ENCODE data around the gene CCDC74A.
"Not testable (repeated sequence)": the region's sequence is repeated elsewhere in the genome, so short reads cannot be mapped to it uniquely, and the experiment has no call there.

The CCDC74A gene

DNA sequence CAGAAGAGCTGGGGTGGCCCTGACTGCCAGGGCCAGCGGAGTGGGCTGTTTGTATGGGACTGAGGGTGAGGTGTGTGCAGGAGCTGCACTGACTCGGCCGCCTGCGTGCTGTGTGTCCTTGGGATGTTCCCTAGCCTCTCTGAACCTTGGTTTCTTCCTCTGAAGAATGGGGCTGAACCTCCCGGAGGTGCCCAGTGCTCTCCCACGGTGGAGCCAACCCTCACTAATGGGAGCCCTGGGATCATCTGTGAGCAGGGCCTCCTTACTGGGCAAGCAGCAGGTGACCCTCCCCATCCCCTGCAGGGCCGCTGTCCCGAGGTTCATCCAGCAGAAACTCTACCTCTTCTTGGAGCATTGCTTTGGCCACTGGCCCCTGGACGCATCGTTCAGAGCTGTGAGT lies 11.7 kb upstream of the CCDC74A start:
- Histone ChIP-seq H3K27me3 (ENCODE audit: control insufficient read depth, low read length) (no peaks in the 10 kb centered on the region), H3K4me3 (ENCODE audit: low read length) (no peak overlapping the region), H3K9me2 (replicated peaks; ENCODE audit: control insufficient read depth, low read length) (no peaks in the 10 kb centered on the region), H3K4me2 (ENCODE audit: low read length) (no peak overlapping the region), H3K79me2 (ENCODE audit: control insufficient read depth, low read length) (no peaks in the 10 kb centered on the region), H4K20me1 (ENCODE audit: control insufficient read depth, insufficient read depth, low read depth, low read length) (no peaks in the 10 kb centered on the region), H3K36me3 (ENCODE audit: control insufficient read depth, low read length) (peaks cover 34% of the 10 kb centered on the region; the same call in 1 of the 2 replicates), H3K9me3 (ENCODE audit: control insufficient read depth, insufficient read depth, low read length) (no peaks in the 10 kb centered on the region), H3F3A (ENCODE audit: control insufficient read depth, insufficient read depth) (no peaks in the 10 kb centered on the region), H3K4me1 (ENCODE audit: control insufficient read depth, low read length) (peaks cover 7% of the 10 kb centered on the region), H3K27ac (ENCODE audit: low read depth, low read length) (no peak overlapping the region)
- TF ChIP-seq CTCF (IDR thresholded peaks at IDR 0.05; ENCODE audit: low read depth, low read length, poor library complexity, severe bottlenecking), result no peak
- TF ChIP-seq EZH2phosphoT487 (IDR thresholded peaks at IDR 0.05; ENCODE audit: borderline replicate concordance, low read length), result no peak

DNA sequence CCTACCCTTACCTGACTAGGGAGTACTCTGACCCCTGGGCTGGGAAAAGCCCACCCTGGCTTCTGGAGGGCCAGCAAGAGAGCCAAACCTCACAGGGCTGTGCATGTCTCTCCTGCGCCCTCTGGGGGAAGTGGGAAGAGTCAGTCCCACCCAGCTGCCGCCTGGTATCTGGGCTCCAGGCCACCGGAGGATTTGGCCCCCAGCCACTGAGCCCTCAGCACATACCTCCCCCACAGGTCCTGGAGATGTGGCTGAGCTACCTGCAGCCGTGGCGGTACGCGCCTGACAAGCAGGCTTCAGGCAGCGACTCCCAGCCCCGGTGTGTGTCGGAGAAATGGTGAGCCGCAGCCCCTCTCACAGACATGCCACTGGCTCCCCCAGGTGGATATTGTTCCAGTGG lies 11.1 kb upstream of the CCDC74A start:
- H3K9me2 ChIP-seq (replicated peaks; ENCODE audit: control insufficient read depth, low read length); H3K4me2 ChIP-seq (ENCODE audit: low read length); H3K27me3 ChIP-seq (ENCODE audit: control insufficient read depth, low read length); H4K20me1 ChIP-seq (ENCODE audit: control insufficient read depth, insufficient read depth, low read depth, low read length); H3F3A ChIP-seq (ENCODE audit: control insufficient read depth, insufficient read depth); H3K79me2 ChIP-seq (ENCODE audit: control insufficient read depth, low read length); H3K4me3 ChIP-seq (ENCODE audit: low read length); H3K27ac ChIP-seq (ENCODE audit: low read depth, low read length); H3K9me3 ChIP-seq (ENCODE audit: control insufficient read depth, insufficient read depth, low read length); H3K4me1 ChIP-seq (ENCODE audit: control insufficient read depth, low read length): not testable (repeated sequence)
- peak; percentile 40 for TF ChIP-seq CTCF (IDR thresholded peaks at IDR 0.05; ENCODE audit: low read depth, low read length, poor library complexity, severe bottlenecking)
- H3K36me3 ChIP-seq (ENCODE audit: control insufficient read depth, low read length), result peaks cover 36% of the 10 kb centered on the region

- Histone ChIP-seq H3K27me3 (ENCODE audit: control insufficient read depth, low read length) (no peaks in the 10 kb centered on the region), H3K27ac (ENCODE audit: low read depth, low read length) (no peak overlapping the region), H3K4me2 (ENCODE audit: low read length) (no peak overlapping the region), H3K79me2 (ENCODE audit: control insufficient read depth, low read length) (no peaks in the 10 kb centered on the region), H3K9me3 (ENCODE audit: control insufficient read depth, insufficient read depth, low read length) (no peaks in the 10 kb centered on the region), H3F3A (ENCODE audit: control insufficient read depth, insufficient read depth) (no peaks in the 10 kb centered on the region), H3K9me2 (replicated peaks; ENCODE audit: control insufficient read depth, low read length) (no peaks in the 10 kb centered on the region), H3K4me1 (ENCODE audit: control insufficient read depth, low read length) (peaks cover 7% of the 10 kb centered on the region), H3K4me3 (ENCODE audit: low read length) (no peak overlapping the region), H4K20me1 (ENCODE audit: control insufficient read depth, insufficient read depth, low read depth, low read length) (no peaks in the 10 kb centered on the region), H3K36me3 (ENCODE audit: control insufficient read depth, low read length) (peaks cover 39% of the 10 kb centered on the region)
- TF ChIP-seq CTCF (IDR thresholded peaks at IDR 0.05; ENCODE audit: low read depth, low read length, poor library complexity, severe bottlenecking) (no peak), EZH2phosphoT487 (IDR thresholded peaks at IDR 0.05; ENCODE audit: borderline replicate concordance, low read length) (no peak)
Observed at GRCh38 chr2:131517106-131517831, 10.4 kb upstream of the CCDC74A start.

- not testable (repeated sequence) for H3F3A ChIP-seq (ENCODE audit: control insufficient read depth, insufficient read depth); H3K9me3 ChIP-seq (ENCODE audit: control insufficient read depth, insufficient read depth, low read length); H3K79me2 ChIP-seq (ENCODE audit: control insufficient read depth, low read length); H3K4me1 ChIP-seq (ENCODE audit: control insufficient read depth, low read length); H3K27me3 ChIP-seq (ENCODE audit: control insufficient read depth, low read length); H4K20me1 ChIP-seq (ENCODE audit: control insufficient read depth, insufficient read depth, low read depth, low read length); H3K4me2 ChIP-seq (ENCODE audit: low read length); H3K27ac ChIP-seq (ENCODE audit: low read depth, low read length); H3K4me3 ChIP-seq (ENCODE audit: low read length); H3K9me2 ChIP-seq (replicated peaks; ENCODE audit: control insufficient read depth, low read length)
- H3K36me3 ChIP-seq (ENCODE audit: control insufficient read depth, low read length), result peaks cover 34% of the 10 kb centered on the region
Observed at GRCh38 chr2:131517856-131518255, 9.8 kb upstream of the CCDC74A start.

GRCh38 chr2:131518531-131518930 lies 9.2 kb upstream of the CCDC74A start:
- H3K27me3 ChIP-seq (ENCODE audit: control insufficient read depth, low read length); H4K20me1 ChIP-seq (ENCODE audit: control insufficient read depth, insufficient read depth, low read depth, low read length); H3K4me2 ChIP-seq (ENCODE audit: low read length); H3K27ac ChIP-seq (ENCODE audit: low read depth, low read length); H3K9me2 ChIP-seq (replicated peaks; ENCODE audit: control insufficient read depth, low read length); H3K79me2 ChIP-seq (ENCODE audit: control insufficient read depth, low read length); H3K9me3 ChIP-seq (ENCODE audit: control insufficient read depth, insufficient read depth, low read length); H3K4me1 ChIP-seq (ENCODE audit: control insufficient read depth, low read length); H3K4me3 ChIP-seq (ENCODE audit: low read length); H3F3A ChIP-seq (ENCODE audit: control insufficient read depth, insufficient read depth): not testable (repeated sequence)
- peaks cover 32% of the 10 kb centered on the region for H3K36me3 ChIP-seq (ENCODE audit: control insufficient read depth, low read length)

Measured in DOHH2 (cell line).